Measurements from ENCODE around the gene C15orf40.
A peak's percentile ranks its signal among the peaks of the same experiment; 100 is the strongest.
"Not testable (repeated sequence)": the region's sequence is repeated elsewhere in the genome, so short reads cannot be mapped to it uniquely, and the experiment has no call there.

- peak; percentile 40 for TF ChIP-seq CTCF (IDR thresholded peaks at IDR 0.05)
- not testable (repeated sequence) for TF ChIP-seq ZFX (IDR thresholded peaks at IDR 0.05; ENCODE audit: borderline replicate concordance)
These were observed 10.8 kb downstream of the C15orf40 start for GRCh38 chr15:83000672-83001031.
